Cardiac septum (tissue), 1 donor: ENCODE data around the gene CHST11. TPM values are rescaled to one million over a fixed set of nuclear protein-coding genes. Genes with fewer than 3 reads are reported as not detected.

Source experiments
- DNase-seq: peaks from one replicate; pipeline ENCODE4 v3.0.0-alpha.2; 2020; ENCODE audit warnings: low spot score
- intact Hi-C: fragments of 100-400 bp; cut with DNase I; formaldehyde crosslinking; loops from one replicate; pipeline ENCODE4 v1.14.0; 2022
- total RNA-seq: library from RNA; stranded (reverse); fragmentation: NEBNext Ultra II Directional; extraction: Animal tissue kit (Norgen Biotek cat#: 25700); gene quantifications from one replicate; pipeline ENCODE4 v1.2.1, GENCODE V29; 2021
- donor health status: DM: no; HTN: no; CAD: no.

Gene CHST11
- total RNA-seq, 1 donor from 2014 or later = 6.1 TPM

DNA sequence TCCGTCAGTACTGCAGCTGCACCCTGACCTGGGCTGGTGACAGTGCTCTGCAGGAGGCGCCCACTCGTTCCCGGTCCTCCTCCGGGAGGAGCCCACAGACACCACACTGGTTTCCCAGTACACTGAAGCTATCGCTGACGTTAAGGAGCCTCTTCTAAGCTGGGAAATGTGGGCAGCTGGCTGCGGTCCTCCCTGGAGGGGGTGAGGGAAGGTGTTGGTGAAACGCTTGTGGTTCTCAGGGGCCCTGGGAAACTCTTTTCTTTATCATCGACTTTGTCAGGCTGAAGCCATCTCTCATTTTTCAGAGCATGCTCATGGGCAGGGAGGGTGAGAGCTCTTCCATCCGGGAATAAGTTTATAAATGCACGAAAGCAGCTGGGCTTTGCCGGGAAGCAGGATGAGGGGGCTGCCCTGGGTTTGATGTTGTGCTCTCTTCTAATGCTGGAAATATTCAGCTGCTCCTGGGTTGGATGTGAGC, 176.0 kb downstream of the CHST11 start:
- intact Hi-C loops = no loop called here
- DNase-seq = no peak

DNA sequence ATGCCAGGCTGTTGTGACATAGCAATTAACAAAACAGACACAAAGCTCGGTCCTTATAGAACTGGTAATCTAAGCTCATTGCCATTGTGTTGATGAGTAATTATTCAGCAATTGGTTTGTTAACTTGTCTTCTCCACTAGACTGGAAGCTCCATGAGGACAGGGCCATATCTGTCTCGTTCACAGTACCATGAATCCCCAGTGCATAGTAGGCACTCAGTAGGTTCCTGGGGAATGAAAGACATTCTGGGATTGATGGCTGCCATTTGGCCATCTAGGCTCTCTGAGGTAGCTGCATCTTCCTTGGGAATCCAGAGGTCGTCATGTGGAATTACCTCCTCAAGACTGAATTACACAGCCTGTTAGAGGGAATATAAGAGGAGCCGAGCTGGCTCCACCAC, 177.3 kb downstream of the CHST11 start:
- no peak for DNase-seq
- intact Hi-C loops = no loop called here

DNA sequence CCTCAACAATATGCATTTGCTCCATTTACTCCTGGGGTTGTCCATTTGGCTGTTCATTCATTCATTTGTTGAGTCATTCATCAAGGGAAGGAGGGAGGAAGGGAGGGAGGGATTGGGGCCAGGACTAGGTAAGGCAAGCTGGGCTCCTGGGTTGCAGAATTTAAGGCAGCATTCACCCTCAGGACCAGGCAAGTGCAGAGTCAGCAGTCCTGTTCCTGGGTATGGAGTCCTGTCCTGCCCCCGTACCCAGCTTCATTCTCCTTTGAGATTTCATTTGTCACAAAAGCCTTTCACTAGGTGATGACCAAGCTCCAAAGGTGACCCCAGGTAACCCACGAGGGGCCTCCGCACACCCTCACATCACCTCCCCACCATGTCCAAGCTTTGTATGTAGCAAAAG, 178.1 kb downstream of the CHST11 start:
- intact Hi-C loops = no loop called here
- DNase-seq = no peak

DNA sequence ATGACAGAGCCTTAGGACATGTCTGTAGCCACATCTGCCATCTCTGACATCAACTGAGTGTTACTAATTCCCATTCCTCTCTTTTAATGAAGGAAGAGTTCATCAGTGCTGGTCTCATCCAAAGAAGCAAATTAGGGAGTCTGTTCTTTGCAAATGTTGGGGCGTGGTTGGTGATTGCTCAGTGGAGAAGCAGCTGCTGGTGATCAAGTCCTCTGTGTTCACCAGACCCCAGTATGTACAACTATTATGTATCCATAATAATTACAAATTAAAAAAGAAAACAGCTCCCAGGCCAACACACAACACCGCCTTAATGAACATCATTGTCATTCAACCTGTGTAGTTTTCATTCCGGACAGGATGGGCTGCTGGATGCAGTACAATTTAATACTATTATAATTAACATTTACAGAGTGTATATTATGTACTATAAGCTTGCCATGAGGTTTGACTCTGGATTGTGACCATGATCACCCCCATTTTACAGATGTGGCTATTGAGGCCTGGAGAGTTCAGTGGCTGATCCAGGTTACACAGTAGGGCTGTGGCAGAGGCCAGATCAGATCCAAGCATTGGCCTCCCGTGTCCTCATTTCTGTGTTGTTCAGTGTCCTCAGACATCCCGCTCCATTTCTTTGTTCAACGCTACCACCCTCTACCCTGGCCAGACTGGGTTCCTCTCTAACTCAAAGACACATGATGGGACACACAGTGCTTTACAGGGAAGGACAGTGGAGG, 179.0 kb downstream of the CHST11 start:
- no peak for DNase-seq

DNA sequence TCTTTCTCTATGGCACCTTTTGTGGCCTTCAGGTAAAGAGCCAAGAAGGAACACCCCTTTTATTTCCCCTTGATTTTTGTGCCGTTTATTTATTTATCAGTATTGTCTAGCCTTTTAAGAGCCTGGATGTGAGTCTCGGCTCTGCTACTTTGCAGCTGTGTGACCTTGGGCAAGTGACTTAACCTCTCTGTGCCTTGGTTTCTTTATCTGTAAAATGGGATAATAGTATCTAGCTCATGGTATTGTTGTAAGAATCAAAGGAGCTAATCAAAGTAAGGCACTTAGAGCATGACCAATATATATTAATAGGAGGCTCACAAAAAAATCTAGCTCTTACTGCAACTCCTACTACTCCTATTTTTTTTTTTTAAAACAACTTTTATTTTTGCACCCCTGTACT, 179.7 kb downstream of the CHST11 start:
- intact Hi-C loops = no loop called here
- DNase-seq = no peak

More for the DNA sequence above, 179.0 kb downstream of the CHST11 start:
- intact Hi-C loops = no loop called here

DNA sequence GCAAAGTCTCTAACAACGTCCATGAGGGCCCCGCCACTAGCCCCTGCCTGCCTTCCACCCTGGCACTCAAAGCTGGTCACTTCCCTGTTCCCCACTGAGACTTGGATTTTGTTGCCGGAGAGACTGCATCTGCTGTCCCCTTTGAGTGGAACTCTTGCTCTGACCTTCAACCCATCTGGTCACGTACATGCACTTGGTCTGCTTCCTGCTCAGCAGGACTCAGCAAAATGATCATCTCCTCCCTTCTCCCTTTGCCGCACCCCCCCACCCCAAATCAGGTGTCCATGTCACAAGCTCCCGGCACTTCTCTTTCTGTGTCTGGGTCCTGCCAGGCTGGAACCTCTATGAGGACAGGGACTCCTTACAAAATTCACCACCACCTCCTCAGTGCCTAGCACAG, 180.9 kb downstream of the CHST11 start:
- peak; percentile 78 for DNase-seq
- intact Hi-C loops = loop anchor here (2.0 kb wide), 1 partner anchor 33 kb away; no protein-coding TSS in a partner anchor

DNA sequence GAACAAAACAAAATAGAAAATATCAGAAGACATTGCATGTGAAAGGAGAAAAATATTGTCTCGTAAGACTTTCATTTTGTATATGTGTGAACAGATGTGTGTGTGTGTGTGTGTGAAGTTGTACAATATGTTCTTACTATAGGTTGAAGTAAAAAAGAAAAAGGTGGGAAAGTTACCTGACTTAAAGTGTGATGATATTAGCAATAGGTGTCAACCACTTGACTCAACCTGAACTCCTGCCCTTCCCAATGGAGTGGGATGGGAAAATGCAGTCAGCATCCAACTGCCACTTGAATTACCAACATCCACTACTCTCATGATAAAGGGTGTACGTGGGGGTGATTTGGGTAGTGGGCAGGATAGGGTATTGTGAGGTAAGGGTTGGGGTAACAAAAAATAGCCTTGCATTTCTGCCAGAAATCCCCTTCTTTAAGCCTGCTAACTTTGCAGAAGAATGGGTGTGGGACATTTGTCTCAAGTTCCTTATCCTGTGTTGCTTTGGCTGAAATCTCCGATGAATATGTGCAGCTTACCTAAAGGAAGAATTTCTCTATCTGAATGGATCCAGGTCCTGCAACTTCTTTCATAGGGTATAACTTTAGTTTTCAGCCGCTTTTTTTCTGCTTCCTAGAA, 181.6 kb downstream of the CHST11 start:
- DNase-seq = no peak
- intact Hi-C loops = loop anchor here (2.0 kb wide), 1 partner anchor 32 kb away; no protein-coding TSS in a partner anchor

DNA sequence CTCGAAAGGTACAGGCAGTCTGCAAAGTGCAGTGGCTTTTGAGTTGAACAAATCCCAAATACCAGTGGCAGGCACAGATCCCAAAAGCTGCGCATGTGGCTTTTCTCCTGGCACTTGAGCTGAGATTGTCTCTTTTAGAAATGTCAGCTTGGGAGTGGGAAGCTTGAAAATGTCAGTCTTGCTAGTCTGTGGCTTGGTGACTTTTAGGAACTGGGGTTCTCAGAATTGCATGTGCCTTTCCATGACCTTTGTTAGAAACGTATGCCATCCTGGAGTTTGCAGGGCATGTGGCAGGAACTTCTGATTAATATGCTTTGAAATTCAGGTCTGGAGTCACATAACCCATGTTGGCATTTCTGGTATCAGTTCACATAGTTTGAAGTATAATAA, 182.1 kb downstream of the CHST11 start:
- DNase-seq = no peak
- intact Hi-C loops = loop anchor here (2.0 kb wide), 1 partner anchor 32 kb away; no protein-coding TSS in a partner anchor

DNA sequence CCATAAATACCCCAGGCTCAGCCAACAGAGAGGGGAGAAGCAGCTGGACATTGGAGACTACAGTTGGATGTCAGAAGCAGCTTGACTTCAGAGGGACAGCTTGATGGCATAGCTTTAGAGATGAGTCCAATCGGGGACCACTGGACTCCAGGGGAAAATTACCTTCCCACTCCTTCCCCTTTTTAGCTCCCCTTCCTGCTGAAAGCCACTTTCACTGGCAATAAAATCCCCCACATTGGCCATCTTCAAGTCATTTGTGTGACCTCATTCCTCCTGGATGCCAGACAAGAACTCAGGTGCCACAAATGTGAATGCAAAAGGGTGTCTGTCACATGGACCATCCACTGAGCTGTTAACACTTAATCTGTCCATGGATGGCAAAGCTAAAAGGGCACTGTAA, 184.2 kb downstream of the CHST11 start:
- no peak for DNase-seq
- intact Hi-C loops = no loop called here

DNA sequence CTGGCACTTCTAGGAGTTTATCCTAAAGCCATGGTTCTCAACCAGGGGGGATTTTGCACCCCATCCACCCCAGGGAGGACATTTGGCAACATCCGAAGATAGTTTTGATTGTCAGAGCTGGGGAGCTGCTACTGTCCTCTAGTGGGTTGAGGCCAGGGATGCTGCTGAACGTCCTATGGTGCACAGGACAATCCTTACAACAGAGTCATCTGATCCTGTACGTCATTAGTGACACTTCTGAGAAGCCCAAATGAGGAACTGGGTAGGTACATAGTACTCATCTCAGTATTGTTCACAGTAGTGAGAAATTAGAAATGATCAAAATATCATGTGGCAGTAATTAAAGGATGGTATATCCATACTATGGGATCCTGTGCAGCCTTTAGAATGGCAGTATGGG, 185.1 kb downstream of the CHST11 start:
- intact Hi-C loops = no loop called here
- no peak for DNase-seq

DNA sequence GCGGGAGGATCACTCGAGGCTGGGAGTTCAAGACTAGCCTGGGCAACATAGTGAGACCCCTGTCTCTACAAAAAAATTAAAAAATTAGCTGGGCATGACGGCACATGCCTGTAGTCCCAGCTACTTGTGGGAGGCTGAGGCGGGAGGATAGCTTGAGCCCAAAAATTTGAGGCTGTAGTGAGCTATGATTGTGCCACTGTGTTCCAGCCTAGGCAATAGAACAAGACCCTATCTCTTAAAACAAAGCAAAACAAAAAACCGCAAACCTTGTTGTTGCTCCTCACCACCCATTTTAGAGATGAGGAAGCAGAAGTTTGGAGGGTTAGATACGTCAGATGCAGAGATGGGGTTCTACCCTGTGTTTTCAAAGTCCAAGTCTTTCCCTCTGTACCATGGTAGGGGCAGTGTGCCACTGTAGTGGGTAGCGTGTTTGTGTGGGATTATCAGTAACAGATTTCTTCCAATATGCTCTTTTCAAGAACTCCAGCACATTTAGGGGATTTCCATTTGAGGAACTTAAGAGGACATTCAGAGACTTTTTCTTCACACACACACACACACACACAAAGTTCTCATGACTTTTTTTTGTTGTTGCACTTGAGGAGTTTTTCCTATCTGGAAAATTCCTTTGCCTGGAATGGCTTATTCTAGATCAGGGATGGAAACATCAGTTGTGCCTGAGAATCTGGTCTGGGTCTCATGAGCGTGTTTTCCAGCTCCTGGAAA, 186.5 kb downstream of the CHST11 start:
- intact Hi-C loops = no loop called here
- no peak for DNase-seq

DNA sequence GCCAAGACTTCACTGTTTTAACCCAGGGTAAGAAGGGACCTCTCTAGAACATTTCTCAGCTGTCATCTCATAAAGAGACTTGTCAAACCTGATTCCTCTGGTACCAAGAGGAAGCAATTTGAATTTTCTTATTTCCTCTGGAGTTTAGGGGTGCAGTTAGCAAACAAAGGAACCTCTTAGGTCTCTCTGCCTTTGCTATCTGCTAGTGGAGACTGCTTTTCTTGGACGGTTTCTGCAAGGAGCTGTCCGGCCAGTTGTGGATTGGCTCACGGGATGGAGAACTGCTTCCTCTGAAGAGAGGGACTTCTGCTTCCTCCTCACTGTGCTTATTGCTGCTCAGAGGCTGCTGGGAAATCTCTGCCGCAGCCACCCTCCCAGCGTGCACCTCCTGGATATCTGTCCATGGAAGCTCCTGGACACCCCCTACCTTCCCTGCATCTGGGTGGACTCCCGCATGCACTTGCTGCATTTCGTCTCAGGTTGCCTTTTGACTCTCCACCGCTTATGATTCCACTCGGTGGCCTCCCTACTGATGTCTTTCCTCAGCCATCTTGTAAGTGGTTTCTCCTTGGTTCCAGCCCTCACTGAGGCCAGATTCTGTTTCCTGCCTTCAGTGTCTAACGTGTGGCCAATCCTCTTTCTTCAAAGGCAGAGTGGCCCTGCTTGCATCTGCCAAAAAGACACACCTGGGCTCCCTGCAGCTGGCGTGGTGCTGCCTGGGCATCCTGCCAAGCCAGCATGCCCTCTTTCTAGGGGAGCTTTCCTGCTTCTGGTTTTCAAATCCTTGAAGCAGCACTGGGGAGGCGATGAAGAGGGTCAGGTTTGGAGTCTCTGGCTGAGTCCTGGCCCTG, 187.3 kb downstream of the CHST11 start:
- intact Hi-C loops = no loop called here

DNA sequence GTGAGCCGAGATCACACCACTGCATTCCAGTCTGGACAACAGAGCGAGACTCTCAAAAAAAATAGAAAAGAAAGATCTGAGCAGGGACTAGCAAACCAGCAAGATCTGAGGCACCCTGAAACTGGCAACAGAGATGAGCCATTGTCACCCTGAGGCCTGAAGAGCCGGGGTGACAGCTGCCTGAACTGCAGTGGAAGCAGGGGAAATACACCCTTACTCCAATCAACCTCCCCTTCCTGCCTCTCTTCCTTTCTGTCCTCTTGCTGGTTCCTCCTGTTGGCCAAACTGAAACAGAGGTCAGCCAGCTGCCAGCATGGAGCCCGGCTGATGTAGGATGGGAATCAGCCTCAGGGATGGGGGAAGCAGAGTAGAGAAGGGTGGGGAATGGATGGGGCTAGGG, 192.0 kb downstream of the CHST11 start:
- DNase-seq = peak; percentile 50
- intact Hi-C loops = no loop called here

More for the DNA sequence above, 187.3 kb downstream of the CHST11 start:
- peak; percentile 83 for DNase-seq

DNA sequence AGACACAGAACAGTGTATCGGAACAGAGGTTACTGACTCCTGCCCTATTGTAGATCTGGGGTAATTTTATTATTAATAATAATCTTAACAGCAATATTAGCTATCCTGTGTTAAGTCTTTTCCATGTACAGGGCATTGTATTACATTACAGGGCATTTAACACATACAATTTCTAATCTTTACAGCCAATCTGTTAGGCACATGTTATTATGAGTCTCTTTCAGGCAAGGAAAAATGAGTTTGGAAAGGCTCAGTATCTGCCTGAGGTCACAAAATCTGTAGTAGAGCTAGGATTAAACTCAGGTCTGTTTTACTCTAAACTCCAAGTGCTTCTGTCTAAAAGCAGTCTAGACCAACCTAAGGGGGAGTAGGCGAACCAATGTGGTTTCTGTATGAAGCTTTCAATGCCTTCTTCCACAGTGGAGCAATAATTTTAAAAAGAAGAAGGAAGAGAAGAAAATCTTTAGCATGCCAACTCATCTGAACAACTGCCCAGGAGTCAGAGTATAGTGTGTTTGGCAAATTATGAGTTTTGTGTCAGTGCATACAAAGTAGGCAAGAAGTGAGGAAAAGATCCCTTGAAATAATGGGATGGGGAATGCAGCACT, 192.6 kb downstream of the CHST11 start:
- DNase-seq = no peak
- intact Hi-C loops = no loop called here

DNA sequence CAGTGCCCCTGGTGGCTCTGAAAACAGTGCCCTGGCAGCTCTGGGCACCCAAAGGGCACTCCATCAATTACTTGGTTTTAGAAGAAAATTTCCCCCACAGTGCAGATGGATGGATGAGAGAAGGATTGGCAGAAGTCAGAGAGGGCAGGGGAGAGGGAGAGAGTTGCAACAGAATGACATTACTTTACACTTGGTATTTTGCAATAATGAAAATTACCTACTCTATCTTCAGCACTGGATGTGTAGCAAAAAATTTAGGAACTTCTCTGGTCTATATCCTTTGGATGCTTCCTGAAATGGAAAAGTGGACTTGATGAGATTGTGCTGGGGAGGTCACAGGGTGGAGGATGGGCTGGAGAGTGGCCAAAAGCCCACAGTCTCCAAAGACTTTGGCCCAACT, 193.2 kb downstream of the CHST11 start:
- no peak for DNase-seq
- intact Hi-C loops = no loop called here

DNA sequence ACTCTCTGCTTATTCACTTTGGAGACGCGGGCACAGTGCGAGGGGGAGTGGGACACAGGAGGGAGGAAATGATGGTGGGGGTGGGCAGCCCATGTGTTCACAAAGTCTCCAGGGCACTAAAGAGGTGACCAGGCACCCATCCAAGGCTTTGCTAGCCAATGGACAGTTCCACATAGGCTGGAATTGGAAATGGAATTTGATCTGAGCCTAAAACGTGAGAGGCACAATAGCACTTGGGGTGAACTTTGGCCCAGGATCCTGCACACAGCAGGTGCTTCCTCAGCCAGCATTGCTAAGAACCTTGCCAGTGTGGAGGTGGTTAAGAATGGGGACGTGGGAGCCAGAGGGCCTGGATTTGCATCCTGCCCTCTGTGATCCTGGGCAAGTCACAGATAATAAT, 193.8 kb downstream of the CHST11 start:
- intact Hi-C loops = no loop called here
- no peak for DNase-seq

DNA sequence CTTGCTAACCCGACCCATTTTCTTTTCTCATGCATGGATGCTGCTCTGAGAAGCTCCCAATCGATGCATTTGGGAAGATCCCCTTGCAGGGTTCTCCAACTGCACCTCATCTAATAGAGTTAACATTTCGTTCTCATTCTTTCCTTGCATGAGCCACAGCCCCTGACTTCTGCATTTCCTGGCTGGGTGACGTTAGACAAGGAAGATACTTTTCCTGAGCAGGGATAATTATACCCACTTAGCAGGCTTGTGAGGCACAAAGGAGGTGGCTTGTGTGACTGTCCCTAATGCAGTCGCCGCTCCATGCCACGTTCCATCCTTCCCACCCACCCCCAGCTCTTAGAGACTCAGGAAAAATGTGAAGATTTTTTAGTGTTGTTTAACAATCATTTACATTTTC, 195.1 kb downstream of the CHST11 start:
- peak; percentile 70 for DNase-seq
- intact Hi-C loops = no loop called here

DNA sequence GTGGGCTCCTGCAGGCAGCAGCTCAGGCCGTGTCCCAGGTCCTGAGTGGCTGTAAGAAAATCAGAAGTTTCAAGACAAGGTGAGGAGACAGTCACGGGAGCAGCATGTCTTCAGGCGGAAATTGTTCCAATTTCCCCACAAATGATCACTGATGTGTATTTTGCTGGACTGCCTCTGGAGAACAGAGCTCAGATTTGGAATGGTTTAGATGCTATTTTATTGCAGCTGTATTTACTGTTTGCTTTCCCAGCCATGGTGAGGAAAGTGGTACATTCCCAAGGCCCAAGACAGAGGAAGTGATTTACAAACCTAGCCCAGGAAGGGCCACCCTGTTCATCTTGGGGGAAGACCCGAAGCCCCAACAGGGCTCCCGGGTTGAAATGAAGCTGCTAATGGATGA, 195.6 kb downstream of the CHST11 start:
- DNase-seq = peak; percentile 19
- intact Hi-C loops = no loop called here

DNA sequence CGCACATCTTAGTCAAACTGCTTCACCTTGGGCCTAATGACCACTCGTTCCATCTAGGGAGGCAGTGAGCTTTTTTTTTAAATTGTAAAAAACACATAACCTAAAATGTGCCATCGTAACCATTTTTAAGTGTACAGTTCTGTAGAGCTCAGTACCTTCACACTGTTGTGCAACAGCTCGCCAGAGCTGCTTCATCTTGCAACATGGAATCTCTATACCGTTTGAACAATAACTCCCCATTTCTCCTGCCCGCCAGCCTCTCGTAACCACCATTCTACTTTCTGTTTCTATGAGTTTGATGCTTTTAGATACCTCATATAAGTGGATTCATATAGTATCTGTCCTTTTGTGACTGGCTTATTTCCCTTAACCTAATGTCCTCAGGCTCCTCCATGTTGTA, 196.2 kb downstream of the CHST11 start:
- intact Hi-C loops = no loop called here
- DNase-seq = peak; percentile 58
